HEK293 (cell line): ENCODE results near the gene AKAP1.
A peak's percentile ranks its signal among the peaks of the same experiment; 100 is the strongest.

ENCODE experiments used
- GLI4 ChIP-seq: fragments of 450-650 bp; formaldehyde crosslinking; IDR thresholded peaks from 2 replicates; pipeline ENCODE4 v1.5.1; 2016; ENCODE audit warnings: missing biosample characterization, missing genetic modification characterization
- KLF17 ChIP-seq: fragments of 450-650 bp; formaldehyde crosslinking; IDR thresholded peaks from 2 replicates; pipeline ENCODE4 v1.5.1; 2016; ENCODE audit warnings: missing biosample characterization, missing genetic modification characterization
- KLF8 ChIP-seq: fragments of 450-650 bp; formaldehyde crosslinking; IDR thresholded peaks from 2 replicates; pipeline ENCODE4 v1.5.1; 2016; ENCODE audit warnings: missing biosample characterization, missing genetic modification characterization
- MYNN ChIP-seq: fragments of 450-650 bp; formaldehyde crosslinking; IDR thresholded peaks from 2 replicates; pipeline ENCODE4 v1.5.1; 2016; ENCODE audit warnings: missing biosample characterization, missing genetic modification characterization, borderline replicate concordance
- OSR2 ChIP-seq: fragments of 450-650 bp; formaldehyde crosslinking; IDR thresholded peaks from 2 replicates; pipeline ENCODE4 v1.5.1; 2016; ENCODE audit warnings: missing biosample characterization, missing genetic modification characterization
- PRDM10 ChIP-seq: fragments of 450-650 bp; formaldehyde crosslinking; IDR thresholded peaks from 2 replicates; pipeline ENCODE4 v1.5.1; 2016; ENCODE audit warnings: missing biosample characterization, missing genetic modification characterization
- REPIN1 ChIP-seq: fragments of 450-650 bp; formaldehyde crosslinking; IDR thresholded peaks from 2 replicates; pipeline ENCODE4 v1.5.1; 2017; ENCODE audit warnings: missing biosample characterization, missing genetic modification characterization, low read depth
- ZBTB17 ChIP-seq: fragments of 450-650 bp; formaldehyde crosslinking; IDR thresholded peaks from 2 replicates; pipeline ENCODE4 v1.5.1; 2016; ENCODE audit warnings: missing biosample characterization, missing genetic modification characterization
- ZBTB49 ChIP-seq: fragments of 450-650 bp; formaldehyde crosslinking; IDR thresholded peaks from 2 replicates; pipeline ENCODE4 v1.5.1; 2016; ENCODE audit warnings: missing biosample characterization, missing genetic modification characterization, low read depth
- ZBTB6 ChIP-seq: fragments of 450-650 bp; formaldehyde crosslinking; IDR thresholded peaks from 2 replicates; pipeline ENCODE4 v1.5.1; 2017; ENCODE audit warnings: missing biosample characterization, missing genetic modification characterization
- ZIC2 ChIP-seq: fragments of 450-650 bp; formaldehyde crosslinking; IDR thresholded peaks from 2 replicates; pipeline ENCODE4 v1.5.1; 2016; ENCODE audit warnings: missing biosample characterization, missing genetic modification characterization
- ZNF10 ChIP-seq: fragments of 450-650 bp; formaldehyde crosslinking; IDR thresholded peaks from 2 replicates; pipeline ENCODE4 v1.5.1; 2017; ENCODE audit warnings: missing biosample characterization, missing genetic modification characterization
- ZNF140 ChIP-seq: fragments of 450-650 bp; formaldehyde crosslinking; IDR thresholded peaks from 2 replicates; pipeline ENCODE4 v1.5.1; 2016; ENCODE audit warnings: missing biosample characterization, missing genetic modification characterization
- ZNF174 ChIP-seq: fragments of 450-650 bp; formaldehyde crosslinking; IDR thresholded peaks from 2 replicates; pipeline ENCODE4 v1.5.0; 2017; ENCODE audit warnings: missing biosample characterization, mild to moderate bottlenecking, missing genetic modification characterization
- ZNF239 ChIP-seq: fragments of 450-650 bp; formaldehyde crosslinking; IDR thresholded peaks from 2 replicates; pipeline ENCODE4 v1.5.1; 2016; ENCODE audit warnings: missing biosample characterization, missing genetic modification characterization
- ZNF292 ChIP-seq: fragments of 450-650 bp; formaldehyde crosslinking; IDR thresholded peaks from 2 replicates; pipeline ENCODE4 v1.5.1; 2016; ENCODE audit warnings: low read depth, missing biosample characterization, missing genetic modification characterization, borderline replicate concordance
- ZNF324 ChIP-seq: fragments of 450-650 bp; formaldehyde crosslinking; IDR thresholded peaks from 2 replicates; pipeline ENCODE4 v1.5.1; 2016; ENCODE audit warnings: missing biosample characterization, missing genetic modification characterization
- ZNF449 ChIP-seq: fragments of 450-650 bp; formaldehyde crosslinking; IDR thresholded peaks from 2 replicates; pipeline ENCODE4 v1.5.1; 2017; ENCODE audit warnings: missing biosample characterization, mild to moderate bottlenecking, missing genetic modification characterization, moderate library complexity
- ZNF48 ChIP-seq: fragments of 450-650 bp; formaldehyde crosslinking; IDR thresholded peaks from 2 replicates; pipeline ENCODE4 v1.5.1; 2016; ENCODE audit warnings: missing biosample characterization, missing genetic modification characterization
- ZNF610 ChIP-seq: fragments of 450-650 bp; formaldehyde crosslinking; IDR thresholded peaks from 2 replicates; pipeline ENCODE4 v1.5.1; 2016; ENCODE audit warnings: missing biosample characterization, missing genetic modification characterization, borderline replicate concordance
- ZNF639 ChIP-seq: fragments of 450-650 bp; formaldehyde crosslinking; IDR thresholded peaks from 2 replicates; pipeline ENCODE4 v1.5.1; 2016; ENCODE audit warnings: missing biosample characterization, missing genetic modification characterization
- ZNF704 ChIP-seq: fragments of 450-650 bp; formaldehyde crosslinking; IDR thresholded peaks from 2 replicates; pipeline ENCODE4 v1.5.1; 2016; ENCODE audit warnings: missing biosample characterization, missing genetic modification characterization
- ZNF777 ChIP-seq: fragments of 450-650 bp; formaldehyde crosslinking; IDR thresholded peaks from 2 replicates; pipeline ENCODE4 v1.5.1; 2017; ENCODE audit warnings: missing biosample characterization, missing genetic modification characterization, borderline replicate concordance
- ZSCAN16 ChIP-seq: fragments of 450-650 bp; formaldehyde crosslinking; IDR thresholded peaks from 2 replicates; pipeline ENCODE4 v1.5.1; 2016; ENCODE audit warnings: missing biosample characterization, missing genetic modification characterization
- ZSCAN4 ChIP-seq: fragments of 450-650 bp; formaldehyde crosslinking; IDR thresholded peaks from 2 replicates; pipeline ENCODE4 v1.5.1; 2017; ENCODE audit warnings: missing biosample characterization, missing genetic modification characterization

AKAP1 gene

GRCh38 chr17:57086069-57086930, 1.3 kb downstream of the AKAP1 start (continued):
- TF ChIP-seq ZBTB49 (tag by site-specific recombination): no peak
- TF ChIP-seq ZSCAN4: no peak
- TF ChIP-seq ZNF704 (tag by site-specific recombination): no peak
- peak; percentile 86; the same call in 1 of the 2 replicates for TF ChIP-seq KLF8
- peak; percentile 93; the same call in 1 of the 2 replicates for TF ChIP-seq ZNF777 (tag by site-specific recombination)
- TF ChIP-seq OSR2: no peak
- no peak for TF ChIP-seq ZNF174 (tag by site-specific recombination)
- TF ChIP-seq ZNF639 (tag by site-specific recombination): no peak
- TF ChIP-seq ZNF239 (tag by site-specific recombination): no peak
- TF ChIP-seq ZBTB6 (tag by site-specific recombination): no peak
- no peak for TF ChIP-seq ZNF449 (tag by site-specific recombination)
- TF ChIP-seq ZSCAN16: no peak
- peak; percentile 91 for TF ChIP-seq ZBTB17
- no peak for TF ChIP-seq REPIN1
- TF ChIP-seq GLI4 (tag by site-specific recombination): peak; percentile 56; the same call in 1 of the 2 replicates
- TF ChIP-seq MYNN (tag by site-specific recombination): no peak
- no peak for TF ChIP-seq ZNF292 (tag by site-specific recombination)
- no peak for TF ChIP-seq ZNF140
- TF ChIP-seq ZIC2 (tag by site-specific recombination): no peak
- TF ChIP-seq ZNF610: no peak
- no peak for TF ChIP-seq PRDM10 (tag by site-specific recombination)
- TF ChIP-seq ZNF10 (tag by site-specific recombination): no peak
- TF ChIP-seq ZNF48: no peak
- no peak; the same call in 1 of the 2 replicates for TF ChIP-seq KLF17 (tag by site-specific recombination)
- TF ChIP-seq ZNF324 (tag by site-specific recombination): no peak; the same call in 1 of the 2 replicates
